GM23248 (cell line): ENCODE results near the gene LYST.

Experiments
- EZH2 ChIP-seq: fragments of 200-600 bp; sonication (generic); IDR thresholded peaks from 2 replicates; pipeline ENCODE4 v1.6.1; 2018; ENCODE audit warnings: antibody characterized with exemption, mild to moderate bottlenecking; ENCODE audit not compliant: insufficient read depth, poor library complexity, severe bottlenecking
- EZH2phosphoT487 ChIP-seq: fragments of 200-600 bp; sonication (generic); IDR thresholded peaks from 2 replicates; pipeline ENCODE4 v1.6.1; 2018; ENCODE audit warnings: antibody characterized with exemption, moderate library complexity, mild to moderate bottlenecking, low read depth; ENCODE audit not compliant: insufficient read depth

- TF ChIP-seq EZH2 (no peak), EZH2phosphoT487 (no peak)
Measured at GRCh38 chr1:235642011-235642942, 224.4 kb downstream of the LYST start.
